DOHH2 (cell line): ENCODE measurements around the gene ADGRB3.

Experiments
- H3F3A ChIP-seq: fragments of 200-600 bp; sonication (generic), shearing (Covaris generic); 2 replicates; pipeline ENCODE4 v1.6.0; 2016; ENCODE audit warnings: antibody characterized with exemption, mild to moderate bottlenecking; ENCODE audit not compliant: control insufficient read depth, insufficient read depth
- H3K27ac ChIP-seq: fragments of 200-600 bp; sonication (generic); 2 replicates; pipeline ENCODE4 v1.5.1; 2014; ENCODE audit warnings: low read depth, mild to moderate bottlenecking, low read length, moderate library complexity
- H3K27me3 ChIP-seq: fragments of 200-600 bp; sonication (generic); 2 replicates; pipeline ENCODE4 v1.6.1; 2014; ENCODE audit warnings: mild to moderate bottlenecking, low read length, mixed read lengths; ENCODE audit not compliant: control insufficient read depth
- H3K36me3 ChIP-seq: fragments of 200-600 bp; sonication (generic); 2 replicates; pipeline ENCODE4 v1.6.1; 2014; ENCODE audit warnings: mild to moderate bottlenecking, low read length, moderate library complexity, mixed read lengths; ENCODE audit not compliant: control insufficient read depth
- H3K4me1 ChIP-seq: fragments of 200-600 bp; sonication (generic); 2 replicates; pipeline ENCODE4 v1.6.1; 2014; ENCODE audit warnings: mild to moderate bottlenecking, low read length, mixed read lengths; ENCODE audit not compliant: control insufficient read depth
- H3K4me2 ChIP-seq: fragments of 200-600 bp; sonication (generic); 2 replicates; pipeline ENCODE4 v1.6.0; 2014; ENCODE audit warnings: mild to moderate bottlenecking, low read length, moderate library complexity
- H3K4me3 ChIP-seq: fragments of 200-600 bp; sonication (generic); 2 replicates; pipeline ENCODE4 v1.5.1; 2014; ENCODE audit warnings: mild to moderate bottlenecking, low read length, mixed read lengths
- H3K79me2 ChIP-seq: fragments of 200-600 bp; sonication (generic); 2 replicates; pipeline ENCODE4 v1.6.1; 2014; ENCODE audit warnings: mild to moderate bottlenecking, low read length, mixed read lengths; ENCODE audit not compliant: control insufficient read depth
- H3K9me2 ChIP-seq: fragments of 200-600 bp; sonication (generic); replicated peaks from 2 replicates; pipeline ENCODE4 v1.6.1; 2014; ENCODE audit warnings: mild to moderate bottlenecking, low read length, mixed read lengths; ENCODE audit not compliant: control insufficient read depth
- H3K9me3 ChIP-seq: fragments of 200-600 bp; sonication (generic); 2 replicates; pipeline ENCODE4 v1.6.1; 2014; ENCODE audit warnings: antibody characterized with exemption, low read length, mixed read lengths; ENCODE audit not compliant: control insufficient read depth, insufficient read depth
- H4K20me1 ChIP-seq: fragments of 200-600 bp; sonication (generic); 2 replicates; pipeline ENCODE4 v1.6.0; 2014; ENCODE audit warnings: low read depth, mild to moderate bottlenecking, antibody characterized with exemption, low read length, moderate library complexity; ENCODE audit not compliant: control insufficient read depth, insufficient read depth
- EZH2phosphoT487 ChIP-seq: fragments of 200-600 bp; sonication (generic); IDR thresholded peaks from 2 replicates; pipeline ENCODE4 v1.6.1; 2017; ENCODE audit warnings: borderline replicate concordance, mild to moderate bottlenecking, antibody characterized with exemption, low read length, moderate library complexity, mixed read lengths
- TF ChIP-seq, protein P1 (sequence below): fragments of 200-600 bp; sonication (generic); IDR thresholded peaks from one replicate; pipeline ENCODE4 v1.5.1; 2014; ENCODE audit warnings: antibody characterized with exemption, mild to moderate bottlenecking, low read depth, low read length; ENCODE audit not compliant: poor library complexity, severe bottlenecking

Gene ADGRB3

DNA sequence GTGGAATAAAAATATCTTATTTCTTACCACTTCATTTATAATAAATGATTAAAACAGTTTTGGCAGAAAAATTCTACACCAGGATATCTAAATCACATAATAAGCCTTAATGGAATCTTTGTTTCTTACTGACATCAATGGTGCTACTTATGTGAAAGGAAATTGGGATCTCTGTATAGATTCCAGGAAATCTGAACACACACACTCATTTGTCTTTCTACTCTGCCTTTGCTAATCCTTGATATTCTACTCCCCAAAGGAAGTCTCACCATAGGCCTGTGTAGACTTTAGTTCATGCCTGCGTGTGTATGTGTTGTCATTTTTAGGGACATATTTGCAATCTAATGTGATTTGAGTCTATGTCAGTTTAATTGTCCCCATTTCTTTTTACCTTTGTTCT lies 7.9 kb downstream of the ADGRB3 start:
- Histone ChIP-seq H3K4me1 (no peaks in the 10 kb centered on the region), H3K27me3 (peaks cover 2% of the 10 kb centered on the region; the same call in 1 of the 2 replicates), H3K4me2 (no peak overlapping the region), H3K9me3 (no peaks in the 10 kb centered on the region), H3K36me3 (no peaks in the 10 kb centered on the region), H3K9me2 (no peaks in the 10 kb centered on the region), H3F3A (no peaks in the 10 kb centered on the region), H3K4me3 (no peak overlapping the region), H3K27ac (no peak overlapping the region), H3K79me2 (no peaks in the 10 kb centered on the region), H4K20me1 (no peaks in the 10 kb centered on the region)
- TF ChIP-seq EZH2phosphoT487, result no peak
- TF ChIP-seq, protein P1, sequence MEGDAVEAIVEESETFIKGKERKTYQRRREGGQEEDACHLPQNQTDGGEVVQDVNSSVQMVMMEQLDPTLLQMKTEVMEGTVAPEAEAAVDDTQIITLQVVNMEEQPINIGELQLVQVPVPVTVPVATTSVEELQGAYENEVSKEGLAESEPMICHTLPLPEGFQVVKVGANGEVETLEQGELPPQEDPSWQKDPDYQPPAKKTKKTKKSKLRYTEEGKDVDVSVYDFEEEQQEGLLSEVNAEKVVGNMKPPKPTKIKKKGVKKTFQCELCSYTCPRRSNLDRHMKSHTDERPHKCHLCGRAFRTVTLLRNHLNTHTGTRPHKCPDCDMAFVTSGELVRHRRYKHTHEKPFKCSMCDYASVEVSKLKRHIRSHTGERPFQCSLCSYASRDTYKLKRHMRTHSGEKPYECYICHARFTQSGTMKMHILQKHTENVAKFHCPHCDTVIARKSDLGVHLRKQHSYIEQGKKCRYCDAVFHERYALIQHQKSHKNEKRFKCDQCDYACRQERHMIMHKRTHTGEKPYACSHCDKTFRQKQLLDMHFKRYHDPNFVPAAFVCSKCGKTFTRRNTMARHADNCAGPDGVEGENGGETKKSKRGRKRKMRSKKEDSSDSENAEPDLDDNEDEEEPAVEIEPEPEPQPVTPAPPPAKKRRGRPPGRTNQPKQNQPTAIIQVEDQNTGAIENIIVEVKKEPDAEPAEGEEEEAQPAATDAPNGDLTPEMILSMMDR, result no peak

- no peaks in the 10 kb centered on the region for H3K4me1 ChIP-seq
- no peaks in the 10 kb centered on the region for H4K20me1 ChIP-seq
- H3K4me2 ChIP-seq, result no peak overlapping the region
- no peaks in the 10 kb centered on the region for H3K9me2 ChIP-seq
- H3K27me3 ChIP-seq, result no peaks in the 10 kb centered on the region
- H3K4me3 ChIP-seq, result no peak overlapping the region
- H3K36me3 ChIP-seq, result no peaks in the 10 kb centered on the region
- H3K79me2 ChIP-seq, result no peaks in the 10 kb centered on the region
- H3F3A ChIP-seq, result no peaks in the 10 kb centered on the region
- no peak overlapping the region for H3K27ac ChIP-seq
- no peak for TF ChIP-seq EZH2phosphoT487
- TF ChIP-seq, protein P1, result no peak
- H3K9me3 ChIP-seq, result no peaks in the 10 kb centered on the region
These were observed 14.6 kb downstream of the ADGRB3 start for GRCh38 chr6:68649669-68650068.

DNA sequence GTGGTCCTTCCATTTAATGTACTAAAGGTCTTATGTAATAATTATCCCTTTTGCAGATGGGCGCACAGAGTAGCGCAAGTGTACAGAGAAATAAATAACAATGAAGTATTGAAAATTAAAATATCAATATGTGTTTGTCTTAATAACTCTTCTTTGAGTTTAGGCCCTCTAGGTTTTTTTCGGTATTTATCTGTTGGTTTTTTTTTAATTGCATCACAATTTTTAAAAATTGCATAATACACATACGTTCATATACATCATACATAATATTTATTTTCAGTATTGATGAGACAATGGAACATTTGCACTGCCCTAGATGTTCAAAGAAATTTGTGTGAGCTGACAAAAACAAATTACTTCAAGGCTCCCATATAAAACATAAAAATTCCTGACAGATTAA lies 15.1 kb downstream of the ADGRB3 start:
- H3K4me2 ChIP-seq, result no peak overlapping the region
- H3K9me3 ChIP-seq, result no peaks in the 10 kb centered on the region
- TF ChIP-seq, protein P1, result no peak
- no peak for TF ChIP-seq EZH2phosphoT487
- H3K79me2 ChIP-seq, result no peaks in the 10 kb centered on the region
- no peaks in the 10 kb centered on the region for H4K20me1 ChIP-seq
- H3F3A ChIP-seq, result no peaks in the 10 kb centered on the region
- H3K9me2 ChIP-seq, result no peaks in the 10 kb centered on the region
- no peaks in the 10 kb centered on the region for H3K27me3 ChIP-seq
- H3K4me1 ChIP-seq, result no peaks in the 10 kb centered on the region
- no peak overlapping the region for H3K4me3 ChIP-seq
- H3K36me3 ChIP-seq, result no peaks in the 10 kb centered on the region
- no peak overlapping the region for H3K27ac ChIP-seq
